Gastroesophageal sphincter (tissue), 4 donors: Measurements from ENCODE around the gene EMILIN3. TPM values are rescaled to one million over a fixed set of nuclear protein-coding genes. Genes with fewer than 3 reads are reported as not detected.

Experiments used
- ATAC-seq: fragments of 150-250 bp; one replicate; pipeline ENCODE4 v1.9.1; 2016; ENCODE audit warnings: mild to moderate bottlenecking, moderate library complexity
- H3K27ac ChIP-seq, 4 donors: fragments of 200-600 bp; sonication (generic) in 3 of 4; 1 replicate in 3 of 4; 2 replicates in 1 of 4; pipeline ENCODE4 v1.5.1; 2016 to 2019
- H3K27me3 ChIP-seq: fragments of 200-600 bp; sonication (generic); one replicate; pipeline ENCODE4 v1.5.1; 2019
- H3K36me3 ChIP-seq, 2 donors: fragments of 200-600 bp; sonication (generic); one replicate each; pipeline ENCODE4 v1.5.1; 2019; ENCODE audit warnings: control low read depth in 1 of 2
- H3K4me1 ChIP-seq, 3 donors: fragments of 200-600 bp; sonication (generic); 1 replicate in 2 of 3; 2 replicates in 1 of 3; pipeline ENCODE4 v1.5.1; 2016 to 2019; ENCODE audit warnings: control low read depth in 2 of 3
- H3K4me3 ChIP-seq, 2 donors: fragments of 200-600 bp; sonication (generic); one replicate each; pipeline ENCODE4 v1.5.1; 2019; ENCODE audit warnings: mild to moderate bottlenecking in 1 of 2, moderate library complexity in 1 of 2
- H3K9me3 ChIP-seq, 3 donors: fragments of 200-600 bp; sonication (generic); one replicate each; pipeline ENCODE4 v1.5.1; 2017 to 2019; ENCODE audit warnings: control low read depth in 2 of 3
- EP300 ChIP-seq: sonication (generic); formaldehyde crosslinking; IDR thresholded peaks from one replicate; pipeline ENCODE4 v1.6.1; 2017; ENCODE audit warnings: antibody characterized with exemption, mild to moderate bottlenecking
- POLR2A ChIP-seq, 2 donors: fragments of 450-650 bp; IDR thresholded peaks; one replicate each; pipeline ENCODE4 v1.6.1; 2017; ENCODE audit warnings: antibody characterized with exemption in 2 of 2, mild to moderate bottlenecking in 2 of 2, moderate library complexity in 1 of 2
- POLR2AphosphoS5 ChIP-seq: sonication (generic); formaldehyde crosslinking; IDR thresholded peaks from one replicate; pipeline ENCODE4 v1.6.1; 2017; ENCODE audit warnings: antibody characterized with exemption
- WGBS, 2 donors: methylation state at CpG; one replicate each; pipeline ENCODE4 v1.1.5; 2018; ENCODE audit warnings: low coverage in 1 of 2; 5-methylcytosine and 5-hydroxymethylcytosine counted together
- total RNA-seq, 4 donors: library from RNA; depleted of rRNA; stranded (reverse); fragments of >200 nt; gene quantifications; one replicate each; pipeline ENCODE4 v1.1.0, GENCODE V29; 2016
- TF ChIP-seq, protein P1 (sequence below), 4 experiments: fragments of 200-600 bp in 2 of 4; fragments of 450-650 bp in 2 of 4; sonication (generic) in 1 of 4; IDR thresholded peaks; one replicate each; pipeline ENCODE4 v1.5.1; 2017 to 2019; ENCODE audit warnings: antibody characterized with exemption in 4 of 4, mild to moderate bottlenecking in 2 of 4, moderate library complexity in 2 of 4

Gene EMILIN3
- total RNA-seq, 4 donors from 2014 or later: 1.1 to 3.6 (median 2.9) TPM

- H3K9me3 ChIP-seq: no peaks in the 10 kb centered on the region
- no peak overlapping the region for H3K27ac ChIP-seq
- no peak overlapping the region for H3K4me3 ChIP-seq
- 90% methylated on average over 4 of the region's 9 CpGs; no CpG with 5 or more reads in 1 of the 2 donors for WGBS, 2 donors
- no peak for TF ChIP-seq EP300
- TF ChIP-seq POLR2AphosphoS5: no peak
- TF ChIP-seq, protein P1, sequence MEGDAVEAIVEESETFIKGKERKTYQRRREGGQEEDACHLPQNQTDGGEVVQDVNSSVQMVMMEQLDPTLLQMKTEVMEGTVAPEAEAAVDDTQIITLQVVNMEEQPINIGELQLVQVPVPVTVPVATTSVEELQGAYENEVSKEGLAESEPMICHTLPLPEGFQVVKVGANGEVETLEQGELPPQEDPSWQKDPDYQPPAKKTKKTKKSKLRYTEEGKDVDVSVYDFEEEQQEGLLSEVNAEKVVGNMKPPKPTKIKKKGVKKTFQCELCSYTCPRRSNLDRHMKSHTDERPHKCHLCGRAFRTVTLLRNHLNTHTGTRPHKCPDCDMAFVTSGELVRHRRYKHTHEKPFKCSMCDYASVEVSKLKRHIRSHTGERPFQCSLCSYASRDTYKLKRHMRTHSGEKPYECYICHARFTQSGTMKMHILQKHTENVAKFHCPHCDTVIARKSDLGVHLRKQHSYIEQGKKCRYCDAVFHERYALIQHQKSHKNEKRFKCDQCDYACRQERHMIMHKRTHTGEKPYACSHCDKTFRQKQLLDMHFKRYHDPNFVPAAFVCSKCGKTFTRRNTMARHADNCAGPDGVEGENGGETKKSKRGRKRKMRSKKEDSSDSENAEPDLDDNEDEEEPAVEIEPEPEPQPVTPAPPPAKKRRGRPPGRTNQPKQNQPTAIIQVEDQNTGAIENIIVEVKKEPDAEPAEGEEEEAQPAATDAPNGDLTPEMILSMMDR (IDR thresholded peaks at IDR 0.05): no peak
- TF ChIP-seq POLR2A (IDR thresholded peaks at IDR 0.05): no peak
- ATAC-seq: no peak
- H3K4me1 ChIP-seq: no peaks in the 10 kb centered on the region
- H3K36me3 ChIP-seq: peaks cover 0 to 41% of the 10 kb centered on the region in 2 donors
- H3K27me3 ChIP-seq: peaks cover under 1% of the 10 kb centered on the region
Observed at GRCh38 chr20:41358230-41358629, 8.4 kb downstream of the EMILIN3 start.

- Histone ChIP-seq H3K9me3 (no peaks in the 10 kb centered on the region), H3K27ac (no peak overlapping the region), H3K4me3 (no peak overlapping the region), H3K36me3 (peaks cover 0 to 47% of the 10 kb centered on the region in 2 donors), H3K4me1 (no peaks in the 10 kb centered on the region), H3K27me3 (no peaks in the 10 kb centered on the region)
- no peak for ATAC-seq
- 67% methylated on average over 1 of the region's 11 CpGs; no CpG with 5 or more reads in 1 of the 2 donors for WGBS, 2 donors
- TF ChIP-seq POLR2A (IDR thresholded peaks at IDR 0.05) (no peak), EP300 (no peak), POLR2AphosphoS5 (no peak)
- TF ChIP-seq, protein P1 (IDR thresholded peaks at IDR 0.05): no peak
Observed at GRCh38 chr20:41357424-41358163, 9.0 kb downstream of the EMILIN3 start.

GRCh38 chr20:41356951-41357350 is 9.7 kb downstream of the EMILIN3 start:
- ATAC-seq: no peak
- WGBS, 2 donors: 81 to 100% methylated on average over 3 to 5 of the region's 13 CpGs
- Histone ChIP-seq H3K4me1 (no peaks in the 10 kb centered on the region), H3K9me3 (no peaks in the 10 kb centered on the region), H3K27ac (no peak overlapping the region), H3K36me3 (peaks cover 0 to 53% of the 10 kb centered on the region in 2 donors), H3K27me3 (no peaks in the 10 kb centered on the region), H3K4me3 (no peak overlapping the region)
- TF ChIP-seq, protein P1 (IDR thresholded peaks at IDR 0.05): no peak
- no peak for TF ChIP-seq EP300
- no peak for TF ChIP-seq POLR2AphosphoS5
- TF ChIP-seq POLR2A (IDR thresholded peaks at IDR 0.05): no peak

DNA sequence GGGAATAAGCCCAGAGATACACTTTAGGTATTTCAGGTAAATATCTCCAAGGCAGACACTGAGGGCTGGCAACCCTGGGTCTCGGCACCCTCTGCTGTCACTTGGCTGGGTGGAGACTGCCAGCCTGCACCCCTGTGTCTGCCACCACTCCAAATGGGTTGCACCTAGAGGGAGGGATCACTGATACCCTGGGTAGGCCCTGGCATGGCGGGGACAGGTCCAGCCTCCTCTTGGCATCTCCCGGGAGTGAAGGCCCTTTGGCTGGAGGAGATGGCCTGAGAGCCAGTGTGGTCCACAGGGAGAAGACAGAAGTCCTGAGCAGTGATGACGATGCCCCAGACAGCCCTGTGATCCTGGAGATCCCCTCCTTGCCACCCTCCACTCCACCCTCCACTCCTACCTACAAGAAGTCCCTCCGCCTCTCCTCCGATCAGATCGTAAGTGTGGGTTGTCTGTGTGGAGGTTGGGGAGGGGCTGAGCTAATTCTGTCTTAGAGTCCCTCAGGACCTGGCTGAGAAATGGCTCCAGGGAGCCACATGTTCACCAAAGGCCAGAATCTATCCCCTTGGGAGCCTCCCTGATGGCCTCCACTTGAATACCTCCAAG is 10.9 kb downstream of the EMILIN3 start:
- Histone ChIP-seq H3K36me3 (peaks cover 0 to 60% of the 10 kb centered on the region in 2 donors), H3K27ac (no peak overlapping the region)
- ATAC-seq: no peak

More for the DNA sequence above, 10.9 kb downstream of the EMILIN3 start:
- Histone ChIP-seq H3K27me3 (no peaks in the 10 kb centered on the region), H3K4me1 (no peaks in the 10 kb centered on the region), H3K4me3 (no peak overlapping the region), H3K9me3 (no peaks in the 10 kb centered on the region)
- WGBS, 2 donors: no CpG with 5 or more reads among the region's 7 CpGs
- TF ChIP-seq EP300 (no peak), POLR2AphosphoS5 (no peak), POLR2A (IDR thresholded peaks at IDR 0.05) (no peak)
- TF ChIP-seq, protein P1 (IDR thresholded peaks at IDR 0.05): no peak
